ENCODE data around the gene FARP2.

Gene FARP2

DNA sequence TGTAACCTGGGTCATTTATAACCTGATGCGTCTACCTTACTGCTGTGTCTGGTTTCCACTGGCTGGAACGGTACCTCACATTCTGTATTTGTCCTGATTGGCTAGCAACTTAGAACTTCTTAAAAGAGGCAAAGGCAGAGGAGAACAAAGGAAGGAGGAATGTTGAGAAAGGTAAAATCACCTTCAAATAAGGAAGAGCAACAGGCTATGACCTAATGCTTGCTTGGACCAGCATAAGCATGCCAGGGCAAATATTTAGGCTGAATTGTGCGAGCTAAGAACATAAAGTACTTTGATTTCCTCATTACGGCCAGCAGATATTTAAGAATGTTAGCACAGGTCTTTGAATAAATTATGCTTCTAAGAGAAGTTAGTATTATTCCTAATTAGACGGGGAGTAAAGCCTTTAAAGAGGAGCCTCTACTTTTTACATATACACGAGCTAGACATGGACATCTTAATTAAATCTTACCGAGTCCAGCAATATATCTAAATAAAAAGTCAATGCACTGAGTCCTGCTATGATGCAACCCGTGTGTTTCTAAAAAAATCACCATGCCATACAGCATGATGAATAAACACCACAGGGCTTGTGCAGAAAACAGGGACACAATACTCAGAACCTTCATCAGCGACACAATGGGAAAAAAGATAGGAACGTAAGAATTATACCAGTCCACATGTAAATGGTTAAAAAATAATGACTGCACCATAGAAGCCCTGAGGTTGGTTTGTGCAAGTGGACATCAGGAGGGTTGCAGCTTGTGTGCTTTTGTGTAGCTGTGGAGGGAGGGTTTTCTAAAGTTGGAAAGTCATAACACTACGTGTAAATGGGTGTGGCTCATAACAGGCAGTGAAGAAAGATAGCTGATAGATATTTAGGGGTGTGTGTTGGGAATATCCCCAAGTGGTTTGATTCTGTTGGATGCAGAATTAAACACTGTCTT, 26.1 kb upstream of the FARP2 start:
- H3K4me3 ChIP-seq (ENCODE audit: low read depth in 1 of 2, low read length in 2 of 2) = no peak overlapping the region
- H3K9me3 ChIP-seq (ENCODE audit: control insufficient read depth in 1 of 2, low read length in 2 of 2) = no peaks in the 10 kb centered on the region
- peaks cover 12 to 20% of the 10 kb centered on the region in 2 donors for H3K36me3 ChIP-seq (ENCODE audit: control insufficient read depth in 1 of 2, insufficient read depth in 2 of 2, low read length in 2 of 2)

GRCh38 chr2:241330616-241330981, 25.5 kb upstream of the FARP2 start:
- Histone ChIP-seq H3K9me3 (ENCODE audit: control insufficient read depth in 1 of 2, low read length in 2 of 2) (no peaks in the 10 kb centered on the region), H3K4me1 (ENCODE audit: control insufficient read depth in 1 of 2, insufficient read depth in 2 of 2, low read length in 2 of 2) (peaks cover 0 to 5% of the 10 kb centered on the region in 2 donors), H3K27me3 (ENCODE audit: low read depth, low read length) (no peaks in the 10 kb centered on the region), H3K4me3 (ENCODE audit: low read depth in 1 of 2, low read length in 2 of 2) (no peak overlapping the region), H3K36me3 (ENCODE audit: control insufficient read depth in 1 of 2, insufficient read depth in 2 of 2, low read length in 2 of 2) (peaks cover 19 to 23% of the 10 kb centered on the region in 2 donors), H3K27ac (ENCODE audit: low read length) (no peak overlapping the region)

More for the DNA sequence above, 26.1 kb upstream of the FARP2 start:
- no peaks in the 10 kb centered on the region for H3K27me3 ChIP-seq (ENCODE audit: low read depth, low read length)
- peaks cover 0 to 11% of the 10 kb centered on the region in 2 donors for H3K4me1 ChIP-seq (ENCODE audit: control insufficient read depth in 1 of 2, insufficient read depth in 2 of 2, low read length in 2 of 2)
- H3K27ac ChIP-seq (ENCODE audit: low read length) = no peak overlapping the region

- H3K4me3 ChIP-seq (ENCODE audit: low read depth in 1 of 2, low read length in 2 of 2) = no peak overlapping the region
Measured at GRCh38 chr2:241334813-241335212, 21.3 kb upstream of the FARP2 start.

DNA sequence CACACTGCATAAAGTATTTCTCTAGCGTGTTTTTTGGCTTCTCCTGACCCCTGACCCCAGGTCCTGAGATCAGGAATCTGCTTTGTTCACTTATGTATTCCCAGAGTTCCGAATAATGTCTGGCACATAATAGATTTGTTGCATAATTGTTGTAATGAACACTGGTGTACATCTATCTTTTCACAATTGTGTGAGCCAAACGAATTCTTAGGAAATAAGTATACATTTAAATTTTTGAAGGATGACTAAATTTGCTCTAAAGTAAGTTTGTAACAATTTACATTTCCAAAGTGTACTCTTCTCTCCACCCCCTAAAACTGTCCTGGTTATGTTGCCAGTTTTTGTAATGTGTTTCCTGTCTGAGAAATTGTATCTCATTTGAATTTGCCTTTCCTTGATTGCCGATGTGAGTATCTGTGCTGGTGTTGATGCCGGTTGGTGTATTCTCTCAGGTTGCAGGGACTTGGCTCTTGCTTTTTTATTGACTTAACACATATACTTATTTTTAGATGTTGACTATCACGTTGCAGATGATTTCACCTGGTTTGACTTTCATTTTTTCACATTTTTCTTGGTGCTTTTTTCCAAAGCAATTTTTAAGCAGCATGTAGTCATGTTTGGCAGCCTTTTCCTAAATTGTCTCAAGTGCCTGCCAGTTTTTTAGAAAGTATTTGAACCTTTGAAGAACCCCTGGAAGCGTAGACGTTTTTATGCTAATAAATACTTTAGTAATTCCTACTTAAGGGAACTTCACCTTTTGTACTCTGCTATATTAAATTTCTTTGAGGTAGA, 16.1 kb upstream of the FARP2 start:
- peaks cover 62 to 72% of the 10 kb centered on the region in 2 donors for H3K36me3 ChIP-seq (ENCODE audit: control insufficient read depth in 1 of 2, insufficient read depth in 2 of 2, low read length in 2 of 2)

More at GRCh38 chr2:241334813-241335212, 21.3 kb upstream of the FARP2 start:
- H3K36me3 ChIP-seq (ENCODE audit: control insufficient read depth in 1 of 2, insufficient read depth in 2 of 2, low read length in 2 of 2) = peaks cover 36 to 37% of the 10 kb centered on the region in 2 donors
- no peak overlapping the region for H3K27ac ChIP-seq (ENCODE audit: low read length)
- no peaks in the 10 kb centered on the region for H3K27me3 ChIP-seq (ENCODE audit: low read depth, low read length)
- peaks cover 0 to 10% of the 10 kb centered on the region in 2 donors for H3K4me1 ChIP-seq (ENCODE audit: control insufficient read depth in 1 of 2, insufficient read depth in 2 of 2, low read length in 2 of 2)
- no peaks in the 10 kb centered on the region for H3K9me3 ChIP-seq (ENCODE audit: control insufficient read depth in 1 of 2, low read length in 2 of 2)

GRCh38 chr2:241340631-241341163, 15.4 kb upstream of the FARP2 start:
- Histone ChIP-seq H3K4me3 (ENCODE audit: low read depth in 1 of 2, low read length in 2 of 2) (no peak overlapping the region), H3K4me1 (ENCODE audit: control insufficient read depth in 1 of 2, insufficient read depth in 2 of 2, low read length in 2 of 2) (peaks cover 0 to 13% of the 10 kb centered on the region in 2 donors), H3K9me3 (ENCODE audit: control insufficient read depth in 1 of 2, low read length in 2 of 2) (no peaks in the 10 kb centered on the region), H3K27ac (ENCODE audit: low read length) (no peak overlapping the region), H3K36me3 (ENCODE audit: control insufficient read depth in 1 of 2, insufficient read depth in 2 of 2, low read length in 2 of 2) (peaks cover 60 to 72% of the 10 kb centered on the region in 2 donors), H3K27me3 (ENCODE audit: low read depth, low read length) (no peaks in the 10 kb centered on the region)

More for the DNA sequence above, 16.1 kb upstream of the FARP2 start:
- Histone ChIP-seq H3K27me3 (ENCODE audit: low read depth, low read length) (no peaks in the 10 kb centered on the region), H3K9me3 (ENCODE audit: control insufficient read depth in 1 of 2, low read length in 2 of 2) (no peaks in the 10 kb centered on the region), H3K27ac (ENCODE audit: low read length) (no peak overlapping the region), H3K4me1 (ENCODE audit: control insufficient read depth in 1 of 2, insufficient read depth in 2 of 2, low read length in 2 of 2) (peaks cover 0 to 13% of the 10 kb centered on the region in 2 donors), H3K4me3 (ENCODE audit: low read depth in 1 of 2, low read length in 2 of 2) (no peak overlapping the region)

GRCh38 chr2:241344925-241345651, 11.0 kb upstream of the FARP2 start:
- no peaks in the 10 kb centered on the region for H3K9me3 ChIP-seq (ENCODE audit: control insufficient read depth in 1 of 2, low read length in 2 of 2)
- H3K27ac ChIP-seq (ENCODE audit: low read length) = no peak overlapping the region
- peaks cover 58 to 80% of the 10 kb centered on the region in 2 donors for H3K36me3 ChIP-seq (ENCODE audit: control insufficient read depth in 1 of 2, insufficient read depth in 2 of 2, low read length in 2 of 2)
- H3K4me3 ChIP-seq (ENCODE audit: low read depth in 1 of 2, low read length in 2 of 2) = no peak overlapping the region
- H3K4me1 ChIP-seq (ENCODE audit: control insufficient read depth in 1 of 2, insufficient read depth in 2 of 2, low read length in 2 of 2) = peaks cover 0 to 7% of the 10 kb centered on the region in 2 donors
- H3K27me3 ChIP-seq (ENCODE audit: low read depth, low read length) = no peaks in the 10 kb centered on the region

GRCh38 chr2:241349941-241350340, 6.1 kb upstream of the FARP2 start:
- peaks cover 64 to 80% of the 10 kb centered on the region in 2 donors for H3K36me3 ChIP-seq (ENCODE audit: control insufficient read depth in 1 of 2, insufficient read depth in 2 of 2, low read length in 2 of 2)
- peaks cover 0 to under 1% of the 10 kb centered on the region in 2 donors for H3K4me1 ChIP-seq (ENCODE audit: control insufficient read depth in 1 of 2, insufficient read depth in 2 of 2, low read length in 2 of 2)
- H3K27me3 ChIP-seq (ENCODE audit: low read depth, low read length) = no peaks in the 10 kb centered on the region
- no peaks in the 10 kb centered on the region for H3K9me3 ChIP-seq (ENCODE audit: control insufficient read depth in 1 of 2, low read length in 2 of 2)
- no peak overlapping the region for H3K27ac ChIP-seq (ENCODE audit: low read length)
- no peak overlapping the region for H3K4me3 ChIP-seq (ENCODE audit: low read depth in 1 of 2, low read length in 2 of 2)

DNA sequence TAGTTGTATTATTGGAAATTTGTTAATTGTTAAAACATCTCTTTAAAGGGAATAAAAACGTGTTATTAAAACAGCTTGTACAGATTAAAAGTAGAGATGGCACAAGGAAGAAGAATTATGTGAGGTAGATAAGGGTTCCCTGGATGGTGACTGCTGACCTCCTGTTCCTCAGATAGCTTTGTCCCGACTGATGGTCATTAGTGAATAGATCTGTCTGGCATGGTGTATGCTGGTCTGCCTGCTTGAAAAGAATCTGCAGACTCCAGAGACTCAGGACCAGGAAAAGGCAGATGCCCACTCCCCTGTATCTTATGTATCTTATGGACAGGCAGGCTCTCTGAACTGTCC, 5.6 kb upstream of the FARP2 start:
- Histone ChIP-seq H3K9me3 (ENCODE audit: control insufficient read depth in 1 of 2, low read length in 2 of 2) (no peaks in the 10 kb centered on the region), H3K4me1 (ENCODE audit: control insufficient read depth in 1 of 2, insufficient read depth in 2 of 2, low read length in 2 of 2) (peaks cover 0 to 3% of the 10 kb centered on the region in 2 donors), H3K4me3 (ENCODE audit: low read depth in 1 of 2, low read length in 2 of 2) (no peak overlapping the region), H3K27ac (ENCODE audit: low read length) (peak overlapping the region; percentile 25), H3K27me3 (ENCODE audit: low read depth, low read length) (no peaks in the 10 kb centered on the region), H3K36me3 (ENCODE audit: control insufficient read depth in 1 of 2, insufficient read depth in 2 of 2, low read length in 2 of 2) (peaks cover 60 to 74% of the 10 kb centered on the region in 2 donors)

- Histone ChIP-seq H3K4me3 (ENCODE audit: low read depth in 1 of 2, low read length in 2 of 2) (no peak overlapping the region), H3K27ac (ENCODE audit: low read length) (peak overlapping the region; percentile 25), H3K4me1 (ENCODE audit: control insufficient read depth in 1 of 2, insufficient read depth in 2 of 2, low read length in 2 of 2) (peaks cover 0 to 3% of the 10 kb centered on the region in 2 donors), H3K36me3 (ENCODE audit: control insufficient read depth in 1 of 2, insufficient read depth in 2 of 2, low read length in 2 of 2) (peaks cover 56 to 69% of the 10 kb centered on the region in 2 donors), H3K27me3 (ENCODE audit: low read depth, low read length) (no peaks in the 10 kb centered on the region), H3K9me3 (ENCODE audit: control insufficient read depth in 1 of 2, low read length in 2 of 2) (no peaks in the 10 kb centered on the region)
Measured at GRCh38 chr2:241350878-241351639, 5.0 kb upstream of the FARP2 start.

GRCh38 chr2:241351640-241352031, 4.4 kb upstream of the FARP2 start:
- H3K4me3 ChIP-seq (ENCODE audit: low read depth in 1 of 2, low read length in 2 of 2) = no peak overlapping the region
- H3K27me3 ChIP-seq (ENCODE audit: low read depth, low read length) = no peaks in the 10 kb centered on the region
- peaks cover 0 to 3% of the 10 kb centered on the region in 2 donors for H3K4me1 ChIP-seq (ENCODE audit: control insufficient read depth in 1 of 2, insufficient read depth in 2 of 2, low read length in 2 of 2)
- no peaks in the 10 kb centered on the region for H3K9me3 ChIP-seq (ENCODE audit: control insufficient read depth in 1 of 2, low read length in 2 of 2)
- H3K27ac ChIP-seq (ENCODE audit: low read length) = peak overlapping the region; percentile 6
- H3K36me3 ChIP-seq (ENCODE audit: control insufficient read depth in 1 of 2, insufficient read depth in 2 of 2, low read length in 2 of 2) = peaks cover 51 to 63% of the 10 kb centered on the region in 2 donors
